DMS153 (cell line): ENCODE results near the gene LRTM2.

Experiments
- DNase-seq: peaks from one replicate; lab custom pipeline; 2025; lab: John Stamatoyannopoulos, UW

Gene LRTM2

DNA sequence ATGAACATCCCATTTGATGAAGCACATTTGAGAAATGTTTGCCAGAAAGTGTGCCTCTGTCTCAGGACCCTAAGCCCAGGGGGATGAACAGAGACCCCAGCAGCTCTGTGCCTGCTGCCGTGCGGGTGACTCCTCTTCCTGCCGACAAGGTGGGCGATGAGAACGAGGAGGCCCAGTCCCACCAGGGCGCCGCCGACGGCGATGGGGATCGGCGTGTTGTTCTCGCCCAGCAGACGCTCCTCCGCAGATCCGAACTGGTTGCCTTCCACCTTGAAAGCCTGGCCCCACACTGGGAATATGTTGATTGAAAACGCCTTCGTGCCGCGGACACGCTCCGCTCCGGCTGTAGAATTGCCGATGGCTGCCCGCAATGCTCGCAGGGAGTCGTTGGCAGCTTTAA, 44.1 kb downstream of the LRTM2 start:
- no peak for DNase-seq

DNA sequence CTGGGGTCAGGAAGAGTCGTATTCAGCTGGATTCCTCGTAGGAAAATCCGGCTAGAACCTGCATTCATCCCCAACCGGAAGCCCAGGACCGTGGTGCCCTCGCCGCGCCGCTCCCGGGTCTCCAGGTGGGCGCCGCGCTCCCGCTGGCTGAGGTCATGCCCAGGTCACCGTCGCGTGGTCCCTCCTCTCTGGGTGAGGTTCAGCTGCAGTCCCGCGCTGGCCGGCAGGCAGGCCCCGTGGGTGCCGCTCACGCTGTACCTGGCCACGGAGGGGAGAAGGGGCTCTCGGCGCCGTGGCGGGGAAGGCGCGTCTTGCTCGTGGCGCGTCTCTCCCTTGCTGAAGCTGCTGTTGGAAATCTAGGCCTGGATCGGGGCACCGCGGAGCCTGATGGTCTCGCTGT, 44.5 kb downstream of the LRTM2 start:
- no peak for DNase-seq

DNA sequence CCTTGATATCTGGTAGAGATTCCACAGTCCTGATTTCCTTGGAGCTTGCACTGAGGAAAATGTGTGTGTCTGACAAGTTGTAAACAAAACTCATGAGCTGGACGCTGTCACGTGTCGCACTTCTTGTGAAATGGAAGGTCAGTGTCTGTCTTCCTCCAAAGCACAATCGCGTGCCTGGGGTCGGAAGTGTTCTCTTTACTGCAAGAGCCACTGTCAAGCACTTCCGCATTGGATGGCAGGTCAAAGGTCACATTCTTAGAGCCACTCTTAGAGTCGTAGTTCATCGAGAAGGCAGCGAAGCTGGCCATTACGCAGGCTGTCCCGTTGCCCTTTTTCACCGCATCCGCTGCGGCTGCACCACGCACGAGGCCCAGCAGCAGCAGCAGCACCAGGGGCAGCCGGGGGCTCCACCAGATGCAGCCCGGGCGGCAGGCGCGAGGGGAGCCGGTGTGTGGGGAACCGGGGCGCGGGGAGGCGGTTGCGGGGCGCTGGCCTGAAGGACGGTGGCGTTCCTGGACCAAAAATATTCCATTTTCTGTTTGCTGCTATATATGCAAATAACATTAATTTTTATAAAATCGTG, 45.0 kb downstream of the LRTM2 start:
- DNase-seq: no peak

DNA sequence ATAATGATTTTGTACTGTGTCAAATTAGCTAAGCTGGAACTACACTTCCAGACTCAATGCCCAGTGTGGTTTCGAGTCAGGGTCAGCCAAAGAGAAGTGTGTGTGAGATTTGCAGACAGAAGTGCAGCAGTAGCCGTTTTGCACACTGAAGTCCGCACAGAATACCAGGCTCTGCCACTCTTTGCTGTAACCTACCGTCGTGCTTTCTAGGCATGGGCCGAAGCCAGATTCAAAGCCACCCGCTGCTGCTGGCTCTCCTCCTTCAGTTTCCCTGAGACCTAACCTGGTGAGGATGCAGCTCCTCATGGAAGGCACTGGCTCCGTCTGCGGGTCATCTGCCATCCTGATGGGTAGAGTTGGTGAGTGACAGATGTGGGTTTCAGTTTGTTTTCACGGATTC, 48.8 kb downstream of the LRTM2 start:
- no peak for DNase-seq

DNA sequence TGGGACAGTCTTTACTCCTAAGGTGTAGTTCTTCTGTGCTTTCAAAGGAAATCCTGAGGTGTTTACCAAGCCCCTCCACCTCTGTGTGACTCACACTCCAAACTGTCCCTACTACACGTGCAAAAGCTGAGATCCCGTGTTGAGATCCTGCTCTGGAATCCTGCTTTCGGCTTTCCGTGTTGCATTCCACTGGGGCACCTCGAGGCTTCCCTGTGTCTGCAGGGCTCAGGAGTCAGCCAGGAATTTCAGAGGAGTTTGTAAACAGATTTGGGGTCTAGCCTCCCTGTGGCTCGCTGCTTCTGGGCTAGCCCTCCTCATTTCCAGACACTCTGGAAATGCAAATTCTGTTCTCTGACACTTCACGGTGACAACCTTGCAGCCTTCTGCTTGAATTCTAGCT, 49.7 kb downstream of the LRTM2 start:
- DNase-seq: no peak

DNA sequence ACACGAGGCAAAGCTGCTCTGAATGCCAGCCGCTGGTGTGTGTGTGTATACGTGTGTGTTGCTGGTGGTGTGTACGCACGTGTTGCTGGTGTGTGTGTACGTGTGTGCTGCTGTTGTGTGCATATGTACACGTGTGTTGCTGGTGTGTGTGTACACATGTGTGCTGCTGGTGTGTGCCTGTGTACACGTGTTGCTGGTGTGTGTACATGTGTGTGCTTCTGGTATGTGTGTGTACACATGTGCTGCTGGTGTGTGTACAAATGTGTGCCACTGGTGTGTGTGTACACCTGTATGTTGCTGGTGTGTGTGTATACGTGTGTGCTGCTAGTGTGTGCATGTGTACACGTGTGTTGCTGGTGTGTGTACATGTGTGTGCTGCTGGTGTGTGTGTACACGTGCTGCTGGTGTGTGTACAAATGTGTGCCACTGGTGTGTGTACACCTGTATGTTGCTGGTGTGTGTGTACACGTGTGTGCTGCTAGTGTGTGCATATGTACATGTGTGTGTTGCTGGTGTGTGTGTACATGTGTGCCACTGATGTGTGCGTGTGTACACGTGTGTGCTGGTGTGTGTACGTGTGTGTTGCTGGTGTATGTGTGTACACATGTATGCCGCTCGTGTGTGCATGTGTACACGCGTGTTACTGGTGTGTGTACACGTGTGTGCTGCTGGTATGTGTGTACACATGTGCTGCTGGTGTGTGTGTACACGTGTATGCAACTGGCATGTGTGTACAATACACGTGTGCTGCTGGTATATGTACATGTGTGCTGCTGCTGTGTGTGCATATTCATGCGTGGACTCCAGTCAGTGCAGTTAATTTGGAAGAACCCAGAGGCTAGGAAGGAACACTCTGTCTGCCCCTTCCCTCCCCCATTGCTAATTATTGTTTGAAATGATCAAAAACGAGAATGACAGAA, 50.9 kb downstream of the LRTM2 start:
- DNase-seq: no peak

DNA sequence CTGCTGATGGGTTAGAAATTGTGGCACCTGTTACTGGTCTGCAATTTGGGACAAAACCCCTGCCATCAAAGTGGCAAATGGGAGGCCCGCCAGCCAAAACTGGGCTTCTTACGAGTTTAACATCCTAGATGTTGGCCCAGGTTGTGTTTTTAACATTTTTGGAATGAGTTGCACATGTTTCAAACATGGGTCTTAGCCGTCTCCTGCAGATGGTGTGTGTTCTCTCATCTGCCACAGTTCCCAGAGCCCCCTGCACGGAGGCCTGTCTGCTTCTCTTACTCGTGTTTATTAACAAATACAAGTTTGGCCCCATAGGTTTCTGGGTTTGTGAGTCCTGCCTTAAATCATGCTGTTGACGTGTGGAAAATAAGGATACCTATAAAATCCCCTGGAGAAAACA, 51.6 kb downstream of the LRTM2 start:
- DNase-seq: no peak

DNA sequence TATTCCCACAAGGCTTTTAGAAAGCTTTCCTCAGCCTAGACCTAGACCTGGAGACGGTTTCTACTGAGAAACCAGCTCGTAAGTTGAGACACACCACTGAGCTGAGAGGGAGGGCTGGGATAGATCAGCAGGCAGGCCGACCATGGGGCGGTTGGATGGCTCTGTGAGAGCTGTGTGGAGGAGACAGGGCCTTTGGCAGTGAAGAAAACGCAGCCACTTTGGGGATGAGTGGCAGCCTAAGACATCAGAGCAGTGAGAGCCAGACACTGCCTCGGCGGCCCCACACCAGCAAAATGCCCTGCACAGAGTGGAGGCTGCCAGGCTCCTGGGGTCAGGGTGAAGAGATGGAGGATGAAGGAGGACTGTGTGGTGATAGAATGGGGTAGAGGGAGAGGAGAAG, 52.1 kb downstream of the LRTM2 start:
- DNase-seq: no peak

DNA sequence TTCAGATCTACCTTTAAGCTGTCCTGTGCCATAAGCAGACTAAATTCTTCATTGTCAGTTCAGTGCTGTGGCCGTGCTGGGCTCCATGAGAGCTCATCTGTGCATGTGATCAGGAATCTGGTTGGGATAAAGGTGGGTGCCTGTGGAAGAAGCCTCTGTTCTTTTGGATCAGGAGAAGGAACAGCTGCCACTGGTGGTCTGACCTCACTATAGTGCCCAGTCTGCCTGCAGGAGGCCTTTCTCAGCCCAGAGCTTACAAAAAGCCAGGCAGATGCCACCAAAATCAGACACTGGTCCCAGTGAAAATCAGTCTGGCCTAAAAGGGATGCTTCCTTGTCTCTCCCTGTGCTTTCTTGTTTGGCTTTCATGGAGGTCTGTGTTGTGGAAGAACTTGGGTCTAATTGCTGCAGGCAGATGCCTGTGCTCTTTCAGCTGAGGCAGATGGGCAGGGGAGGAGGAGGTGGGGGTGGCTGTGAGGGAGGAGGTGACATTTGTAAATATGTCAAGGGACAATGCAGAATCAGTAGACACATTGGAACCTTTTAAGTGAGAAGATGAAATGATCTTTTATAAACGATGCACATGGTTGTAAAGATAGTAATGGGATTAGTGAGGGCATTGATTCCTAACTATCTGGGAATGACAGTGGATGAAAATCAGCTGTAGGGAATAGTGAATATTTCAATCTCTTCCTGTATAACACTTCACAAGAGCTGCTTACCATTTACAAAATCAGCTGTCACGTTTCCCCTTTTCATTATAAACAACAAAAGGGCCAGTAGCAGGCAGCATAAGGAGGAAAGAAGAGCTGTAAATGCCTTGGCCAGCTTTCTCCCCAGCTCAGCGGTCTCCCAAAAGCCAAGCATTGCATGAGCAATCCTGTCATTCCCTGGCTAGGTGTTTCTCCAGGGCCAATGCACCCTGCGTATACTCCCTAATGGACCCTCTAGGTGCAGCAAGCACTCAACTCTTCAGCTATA, 53.5 kb downstream of the LRTM2 start:
- no peak for DNase-seq

DNA sequence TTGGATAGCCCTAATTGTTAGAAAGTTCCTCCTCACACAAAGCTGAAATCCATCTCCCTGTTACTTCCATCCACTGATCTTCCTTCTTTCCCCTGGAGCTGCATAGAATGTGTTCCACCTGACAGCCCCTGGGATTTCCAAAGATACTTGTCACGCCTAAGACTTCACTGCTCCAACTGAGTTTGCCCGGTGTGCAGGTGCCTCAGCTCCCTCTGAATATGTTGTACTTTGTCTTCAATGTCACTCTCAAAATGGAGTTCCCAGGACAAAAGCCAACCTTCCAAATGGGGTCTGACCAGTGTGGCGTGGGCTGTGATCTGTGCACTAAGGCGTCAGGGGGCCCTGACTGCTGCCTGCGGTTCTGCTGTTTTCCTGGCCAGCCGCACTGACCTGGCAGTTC, 55.2 kb downstream of the LRTM2 start:
- no peak for DNase-seq

DNA sequence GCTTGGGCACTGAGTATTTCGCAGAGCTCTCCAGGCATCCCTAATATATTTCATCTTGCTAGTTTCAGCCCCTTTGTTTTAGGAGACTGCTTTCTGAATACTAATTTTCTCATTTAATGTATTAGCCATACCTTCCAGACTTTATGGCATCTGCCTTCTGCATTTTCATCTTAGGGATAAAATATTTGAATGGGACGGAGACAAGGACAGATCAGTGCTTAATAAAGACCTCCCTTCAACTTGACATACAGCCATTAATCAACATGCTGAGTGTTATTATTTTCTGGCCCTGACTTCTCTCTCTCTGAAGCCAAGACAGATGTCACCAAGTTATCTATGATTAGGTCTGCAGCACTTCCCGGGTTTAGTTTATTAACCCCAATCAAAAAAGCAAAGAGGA, 55.7 kb downstream of the LRTM2 start:
- no peak for DNase-seq

DNA sequence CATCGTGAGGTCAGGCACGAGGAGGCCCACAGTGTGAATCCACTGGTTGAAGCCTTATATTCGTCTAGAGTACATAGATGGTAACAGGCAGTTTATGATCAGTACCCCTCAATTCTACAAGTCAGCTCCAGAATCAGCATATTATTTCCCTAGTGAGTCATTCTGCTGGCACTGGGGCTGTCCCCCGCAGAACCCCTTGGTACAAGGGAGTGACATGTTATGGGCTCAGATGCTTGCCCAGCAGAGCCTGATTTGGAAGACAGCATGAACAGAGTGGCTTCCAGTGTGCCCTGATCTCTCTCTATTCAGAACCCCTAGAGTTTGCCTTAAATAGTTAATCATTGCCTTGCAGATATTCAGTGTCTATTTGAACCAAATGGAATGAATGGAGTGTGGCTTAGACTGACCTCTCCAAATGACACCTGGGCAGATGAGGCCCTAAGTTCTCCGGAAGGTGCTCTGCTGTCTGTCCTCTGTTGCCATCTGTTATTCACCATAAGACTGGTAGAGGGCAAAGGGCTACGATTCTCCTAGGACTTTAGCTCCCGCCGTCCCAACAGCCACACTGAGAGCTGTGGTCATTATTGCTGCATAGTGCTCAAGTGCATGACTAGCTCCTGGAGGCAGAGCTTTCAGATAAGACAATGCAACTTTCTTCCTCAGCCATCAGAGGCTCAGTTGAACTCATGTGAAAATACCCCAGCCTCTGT, 57.0 kb downstream of the LRTM2 start:
- no peak for DNase-seq

DNA sequence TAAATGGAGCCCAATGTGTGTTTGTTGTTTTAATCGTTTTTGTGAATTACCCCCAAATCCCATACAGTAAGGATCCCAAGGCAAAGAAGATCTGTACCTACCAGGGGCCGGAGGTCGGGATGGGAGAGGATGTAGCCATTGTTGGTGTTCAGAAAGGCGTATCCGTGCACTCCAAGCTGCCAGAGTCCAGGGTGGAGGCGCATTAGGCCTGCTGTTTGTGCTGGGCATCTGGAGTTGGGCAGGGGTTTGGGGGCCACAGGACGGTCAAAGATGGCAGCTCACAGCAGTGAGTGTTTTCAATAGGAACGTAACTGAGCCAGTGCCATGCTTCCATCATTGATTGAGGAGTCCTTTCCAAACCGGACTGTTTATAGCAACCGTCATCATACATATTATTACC, 57.8 kb downstream of the LRTM2 start:
- no peak for DNase-seq

DNA sequence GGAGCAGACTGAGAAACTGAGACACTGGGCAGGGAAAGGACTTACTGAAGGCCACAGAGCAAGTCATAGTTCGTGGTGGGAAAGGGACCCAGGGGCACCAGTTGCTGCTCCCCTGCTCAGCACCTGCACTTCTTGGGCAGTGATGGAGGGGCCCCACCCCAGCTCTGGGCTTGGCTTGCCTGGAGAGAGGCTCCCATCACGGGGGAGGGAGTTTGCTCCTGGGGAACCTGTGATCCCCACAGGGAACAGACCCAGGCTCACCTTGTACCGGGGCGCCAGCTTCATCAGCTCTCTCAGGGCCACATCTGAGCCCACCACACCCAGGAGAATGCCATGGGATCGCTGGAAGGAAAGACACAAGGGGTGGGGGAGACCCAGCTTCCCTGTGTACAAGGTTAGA, 58.3 kb downstream of the LRTM2 start:
- DNase-seq: no peak

DNA sequence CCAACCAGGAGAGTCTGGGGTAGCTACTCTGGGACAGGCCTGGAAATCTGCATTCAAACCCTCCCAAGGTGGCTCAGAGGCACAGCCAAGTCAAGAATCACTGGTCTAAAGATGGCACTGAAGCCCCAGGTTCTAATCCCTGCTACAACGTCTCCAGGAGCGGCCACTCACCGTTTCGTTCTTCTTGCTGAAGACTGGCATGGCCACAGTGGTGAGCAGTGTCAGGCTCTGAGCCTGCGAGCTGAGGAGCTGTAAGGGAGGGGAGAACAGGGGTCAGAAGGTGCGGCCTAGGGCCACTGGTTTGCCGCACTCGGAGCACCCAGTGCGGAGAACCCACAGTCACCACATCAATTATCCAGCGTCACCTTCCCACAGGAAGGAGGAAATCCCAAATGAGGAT, 59.3 kb downstream of the LRTM2 start:
- DNase-seq: no peak

DNA sequence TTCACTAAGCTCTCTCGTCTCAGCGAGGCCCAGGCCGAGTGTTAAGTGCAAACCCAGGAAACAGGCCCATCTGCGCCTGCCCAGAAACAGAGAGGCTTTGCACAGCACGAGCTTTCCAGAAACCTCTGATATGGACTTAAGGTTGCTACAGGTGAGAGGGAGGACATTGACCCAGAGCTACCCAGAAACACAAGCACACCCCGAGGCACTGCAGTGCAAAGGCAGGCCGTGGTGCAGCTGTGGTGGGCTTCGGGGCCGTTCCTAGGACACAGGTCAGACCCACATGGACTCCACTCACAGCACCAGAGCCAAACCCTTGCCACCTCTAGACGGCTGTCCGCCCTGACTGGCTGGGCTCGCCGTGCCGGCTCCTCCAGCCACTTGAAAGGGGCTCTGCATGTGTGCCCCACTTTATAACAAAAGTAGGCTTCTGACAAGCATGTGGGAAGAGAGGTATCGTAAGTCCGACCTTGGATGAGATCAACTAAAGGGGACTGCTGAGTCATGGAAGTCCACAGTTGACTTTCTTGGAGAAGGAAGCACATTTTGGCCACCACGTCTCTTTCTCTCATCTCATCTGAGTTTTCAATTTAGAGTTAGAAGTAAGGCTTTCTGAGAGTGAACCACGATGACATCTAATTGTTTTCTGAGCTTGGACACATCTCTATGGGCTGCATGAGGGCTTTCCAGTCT, 59.9 kb downstream of the LRTM2 start:
- DNase-seq: no peak

DNA sequence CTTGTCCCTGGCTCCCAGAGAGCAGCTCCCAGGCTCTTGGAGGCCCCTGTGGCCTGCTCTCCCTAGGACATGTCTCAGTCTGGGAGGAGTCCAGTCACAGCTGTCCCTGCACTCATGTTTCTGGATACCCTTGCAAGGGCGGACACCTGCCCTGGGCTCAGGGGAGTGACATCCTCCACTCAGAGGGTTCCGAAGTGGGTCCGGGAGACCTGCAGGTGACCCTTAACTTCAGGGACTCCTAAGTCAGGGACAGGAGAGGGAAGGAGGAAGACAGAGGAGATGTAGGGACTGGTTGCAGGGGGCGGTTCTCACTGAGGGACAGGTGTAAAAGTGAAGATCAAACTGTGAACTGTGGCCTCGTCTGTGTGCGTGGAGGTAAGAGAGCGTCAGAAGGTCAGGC, 60.5 kb downstream of the LRTM2 start:
- DNase-seq: no peak

DNA sequence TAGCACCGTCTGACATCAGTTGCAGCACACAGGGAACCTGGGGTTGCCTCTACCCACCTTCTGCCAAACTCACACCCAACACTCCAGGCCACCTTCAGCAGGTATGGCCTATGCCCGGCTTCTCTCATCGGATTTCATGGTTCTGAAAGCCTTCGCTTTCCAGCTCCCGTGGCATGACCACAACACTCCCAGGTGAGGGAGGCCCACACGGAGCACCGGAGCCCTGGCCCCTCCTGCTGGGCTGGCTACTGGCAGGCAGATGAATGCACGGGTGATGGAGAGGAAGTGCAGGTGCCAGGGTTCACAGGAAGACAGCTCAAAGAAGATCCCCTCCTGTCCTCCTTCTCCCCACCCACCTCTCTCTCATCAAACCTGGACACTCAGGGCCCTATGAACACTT, 60.9 kb downstream of the LRTM2 start:
- DNase-seq: no peak

DNA sequence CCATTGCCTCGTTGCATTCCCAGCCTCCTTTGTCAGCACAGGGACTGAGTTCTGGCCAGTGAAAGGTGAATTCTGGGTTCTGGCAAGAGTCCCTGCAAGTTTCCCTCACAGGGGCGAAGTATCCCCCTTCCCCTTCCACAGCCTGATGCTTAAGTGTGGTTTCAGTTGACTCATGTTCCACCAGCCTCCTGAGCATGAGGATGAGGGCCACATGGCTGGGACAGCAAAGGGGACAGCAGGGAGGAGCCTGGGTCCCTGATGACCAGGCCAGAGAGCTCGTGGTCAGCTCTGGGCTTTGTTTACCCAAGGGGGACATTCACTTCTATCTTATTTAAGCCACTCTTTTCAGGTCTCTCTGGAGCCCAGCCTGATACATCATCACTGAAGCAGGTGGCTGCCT, 61.6 kb downstream of the LRTM2 start:
- no peak for DNase-seq

DNA sequence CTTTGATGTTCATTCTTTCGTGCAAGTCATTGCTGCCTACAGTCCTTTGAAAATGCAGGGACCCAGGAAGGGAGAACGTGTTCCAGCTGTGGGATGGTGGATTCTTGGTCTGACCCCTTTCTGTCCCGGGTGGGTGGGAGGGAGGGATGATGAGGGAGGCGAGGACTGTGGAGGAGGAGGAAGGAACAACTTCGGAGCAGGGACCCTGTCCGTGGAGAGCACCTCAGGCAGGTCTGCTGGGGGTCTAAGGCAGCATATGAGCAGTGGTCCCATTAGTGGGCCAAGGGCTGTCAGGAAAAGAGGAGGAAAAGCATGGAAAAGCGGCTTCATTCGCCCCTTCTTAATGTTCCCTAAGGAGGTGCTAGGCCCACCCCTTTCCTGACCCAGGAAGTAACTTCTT, 62.0 kb downstream of the LRTM2 start:
- DNase-seq: no peak

DNA sequence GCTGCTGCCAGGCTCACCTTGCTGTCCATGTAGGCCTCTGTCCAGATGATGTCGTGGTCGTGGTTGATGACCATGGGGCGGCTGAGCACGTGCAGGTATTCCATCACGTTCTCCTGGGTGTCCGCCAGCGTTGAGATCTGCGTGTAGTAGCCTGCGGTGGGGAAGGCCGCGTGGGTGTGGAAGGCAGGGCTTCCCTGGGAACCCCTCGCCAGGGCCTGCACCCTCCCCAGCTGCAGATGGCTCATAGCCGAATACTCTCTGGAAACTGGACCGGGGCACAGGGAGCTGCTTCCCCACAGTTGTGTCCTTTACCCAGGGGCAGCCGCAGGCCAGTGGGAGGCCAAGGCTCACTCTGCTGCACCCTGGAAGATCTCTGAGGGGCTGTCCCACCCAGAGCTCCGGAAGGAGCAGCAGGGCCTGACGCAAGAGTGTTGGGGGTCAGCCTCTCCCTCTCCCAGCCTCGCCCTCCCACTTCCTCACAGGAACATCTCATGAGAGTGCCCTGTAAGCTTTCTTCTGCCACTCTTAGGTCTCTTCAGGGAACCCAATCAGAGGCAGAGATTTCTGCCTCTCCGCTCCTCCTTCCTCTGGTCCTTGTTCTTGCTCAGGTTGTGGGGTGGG, 62.6 kb downstream of the LRTM2 start:
- no peak for DNase-seq
